ENCODE measurements around the gene STATH. TPM values are rescaled to one million over a fixed set of nuclear protein-coding genes. Genes with fewer than 3 reads are reported as not detected.

The STATH gene
- total and polyA plus RNA-seq, 2 experiments from 2014 or later, result not detected

GRCh38 chr4:69991016-69991415 lies 4.8 kb upstream of the STATH start:
- WGBS, 2 experiments (ENCODE audit: low coverage in 1 of 2, low lambda C conversion rate in 2 of 2, missing lambda C conversion rate in 2 of 2), result 68% methylated on average over 4 of the region's 4 CpGs
- no peaks in the 10 kb centered on the region for H3K9me3 ChIP-seq (ENCODE audit: low read depth)
- in situ Hi-C loops (cut with MboI), result no loop called here

GRCh38 chr4:69994782-69995181 lies 984 bp upstream of the STATH start:
- in situ Hi-C loops (cut with MboI), result no loop called here
- 50 to 57% methylated on average over 5 of the region's 5 CpGs for WGBS, 2 experiments (ENCODE audit: low coverage in 1 of 2, low lambda C conversion rate in 2 of 2, missing lambda C conversion rate in 2 of 2)
- no peak overlapping the region for H2AFZ ChIP-seq
- no peaks in the 10 kb centered on the region for H3K79me2 ChIP-seq (ENCODE audit: insufficient read depth)
- peaks cover 8% of the 10 kb centered on the region; the same call in 1 of the 2 replicates for H3K4me1 ChIP-seq (ENCODE audit: insufficient read depth)
- TF ChIP-seq EZH2 (IDR thresholded peaks at IDR 0.05; ENCODE audit: insufficient read depth, poor library complexity, severe bottlenecking) (no peak), EZH2phosphoT487 (IDR thresholded peaks at IDR 0.05; ENCODE audit: insufficient read depth, low read depth) (no peak)
- H3K9me2 ChIP-seq (ENCODE audit: insufficient read depth), result no peaks in the 10 kb centered on the region
- H3K27ac ChIP-seq, result no peak overlapping the region
- H3K4me2 ChIP-seq (ENCODE audit: unreplicated experiment), result no peak overlapping the region
- H3K9ac ChIP-seq, result no peak overlapping the region
- no peak overlapping the region for H3K4me3 ChIP-seq
- no peaks in the 10 kb centered on the region for H3K36me3 ChIP-seq (ENCODE audit: low read depth)
- no peaks in the 10 kb centered on the region for H3F3A ChIP-seq (ENCODE audit: insufficient read depth)
- H4K20me1 ChIP-seq (ENCODE audit: insufficient read depth), result no peaks in the 10 kb centered on the region
- H3K27me3 ChIP-seq (replicated peaks; ENCODE audit: insufficient read depth), result no peaks in the 10 kb centered on the region
- no peaks in the 10 kb centered on the region for H3K9me3 ChIP-seq (ENCODE audit: low read depth)
- no peak for DNase-seq

More at GRCh38 chr4:69991016-69991415, 4.8 kb upstream of the STATH start:
- Histone ChIP-seq H3K27ac (no peak overlapping the region), H3K9ac (no peak overlapping the region), H3K36me3 (ENCODE audit: low read depth) (no peaks in the 10 kb centered on the region), H3K4me1 (ENCODE audit: insufficient read depth) (no peaks in the 10 kb centered on the region), H3K9me2 (ENCODE audit: insufficient read depth) (no peaks in the 10 kb centered on the region), H4K20me1 (ENCODE audit: insufficient read depth) (no peaks in the 10 kb centered on the region), H3K4me3 (no peak overlapping the region), H3K79me2 (ENCODE audit: insufficient read depth) (no peaks in the 10 kb centered on the region), H3K27me3 (replicated peaks; ENCODE audit: insufficient read depth) (no peaks in the 10 kb centered on the region), H3K4me2 (ENCODE audit: unreplicated experiment) (no peak overlapping the region), H3F3A (ENCODE audit: insufficient read depth) (no peaks in the 10 kb centered on the region), H2AFZ (no peak overlapping the region)
- no peak for DNase-seq
- TF ChIP-seq EZH2 (IDR thresholded peaks at IDR 0.05; ENCODE audit: insufficient read depth, poor library complexity, severe bottlenecking), result no peak
- TF ChIP-seq EZH2phosphoT487 (IDR thresholded peaks at IDR 0.05; ENCODE audit: insufficient read depth, low read depth), result no peak

- Histone ChIP-seq H3K79me2 (ENCODE audit: insufficient read depth) (no peaks in the 10 kb centered on the region), H3K9ac (no peak overlapping the region), H2AFZ (0 out of 2 replicates have a peak overlapping the region, but pooled peaks have one; percentile 3), H3K4me2 (ENCODE audit: unreplicated experiment) (peak overlapping the region; percentile 23), H3K4me3 (no peak overlapping the region), H3K36me3 (ENCODE audit: low read depth) (no peaks in the 10 kb centered on the region), H4K20me1 (ENCODE audit: insufficient read depth) (no peaks in the 10 kb centered on the region), H3K9me2 (ENCODE audit: insufficient read depth) (no peaks in the 10 kb centered on the region), H3K9me3 (ENCODE audit: low read depth) (no peaks in the 10 kb centered on the region), H3K27ac (no peak overlapping the region), H3K4me1 (ENCODE audit: insufficient read depth) (peaks cover 8% of the 10 kb centered on the region; the same call in 1 of the 2 replicates), H3F3A (ENCODE audit: insufficient read depth) (no peaks in the 10 kb centered on the region), H3K27me3 (replicated peaks; ENCODE audit: insufficient read depth) (no peaks in the 10 kb centered on the region)
- in situ Hi-C loops (cut with MboI), result no loop called here
- no peak for TF ChIP-seq EZH2phosphoT487 (IDR thresholded peaks at IDR 0.05; ENCODE audit: insufficient read depth, low read depth)
- TF ChIP-seq EZH2 (IDR thresholded peaks at IDR 0.05; ENCODE audit: insufficient read depth, poor library complexity, severe bottlenecking), result no peak
- peak; percentile 45 for DNase-seq
- 2 to 6% methylated on average over 3 of the region's 3 CpGs for WGBS, 2 experiments (ENCODE audit: low coverage in 1 of 2, low lambda C conversion rate in 2 of 2, missing lambda C conversion rate in 2 of 2)
These were observed 3.7 kb downstream of the STATH start for GRCh38 chr4:69999420-69999819.

GRCh38 chr4:70000711-70001110 lies 4.9 kb downstream of the STATH start:
- Histone ChIP-seq H3K9me2 (ENCODE audit: insufficient read depth) (no peaks in the 10 kb centered on the region), H3K79me2 (ENCODE audit: insufficient read depth) (no peaks in the 10 kb centered on the region), H3K27me3 (replicated peaks; ENCODE audit: insufficient read depth) (no peaks in the 10 kb centered on the region), H4K20me1 (ENCODE audit: insufficient read depth) (no peaks in the 10 kb centered on the region), H3K9me3 (ENCODE audit: low read depth) (no peaks in the 10 kb centered on the region), H3K9ac (no peak overlapping the region), H2AFZ (no peak overlapping the region), H3K4me2 (ENCODE audit: unreplicated experiment) (no peak overlapping the region), H3K4me1 (ENCODE audit: insufficient read depth) (peaks cover 8% of the 10 kb centered on the region; the same call in 1 of the 2 replicates), H3F3A (ENCODE audit: insufficient read depth) (no peaks in the 10 kb centered on the region), H3K4me3 (no peak overlapping the region), H3K27ac (no peak overlapping the region), H3K36me3 (ENCODE audit: low read depth) (no peaks in the 10 kb centered on the region)
- in situ Hi-C loops (cut with MboI), result no loop called here
- 75 to 76% methylated on average over 1 of the region's 1 CpG for WGBS, 2 experiments (ENCODE audit: low coverage in 1 of 2, low lambda C conversion rate in 2 of 2, missing lambda C conversion rate in 2 of 2)
- DNase-seq, result no peak
- TF ChIP-seq EZH2 (IDR thresholded peaks at IDR 0.05; ENCODE audit: insufficient read depth, poor library complexity, severe bottlenecking), result no peak
- TF ChIP-seq EZH2phosphoT487 (IDR thresholded peaks at IDR 0.05; ENCODE audit: insufficient read depth, low read depth), result no peak

- Histone ChIP-seq H3K36me3 (ENCODE audit: low read depth) (no peaks in the 10 kb centered on the region), H3K4me1 (ENCODE audit: insufficient read depth) (peaks cover 8% of the 10 kb centered on the region; the same call in 1 of the 2 replicates), H3K27me3 (replicated peaks; ENCODE audit: insufficient read depth) (no peaks in the 10 kb centered on the region), H3K4me2 (ENCODE audit: unreplicated experiment) (no peak overlapping the region), H3F3A (ENCODE audit: insufficient read depth) (no peaks in the 10 kb centered on the region), H3K79me2 (ENCODE audit: insufficient read depth) (no peaks in the 10 kb centered on the region), H3K4me3 (no peak overlapping the region), H3K9me3 (ENCODE audit: low read depth) (no peaks in the 10 kb centered on the region), H3K9me2 (ENCODE audit: insufficient read depth) (no peaks in the 10 kb centered on the region), H3K9ac (no peak overlapping the region), H2AFZ (no peak overlapping the region), H3K27ac (no peak overlapping the region), H4K20me1 (ENCODE audit: insufficient read depth) (no peaks in the 10 kb centered on the region)
- TF ChIP-seq EZH2phosphoT487 (IDR thresholded peaks at IDR 0.05; ENCODE audit: insufficient read depth, low read depth) (no peak), EZH2 (IDR thresholded peaks at IDR 0.05; ENCODE audit: insufficient read depth, poor library complexity, severe bottlenecking) (no peak)
- in situ Hi-C loops (cut with MboI), result no loop called here
- DNase-seq, result no peak
These were observed 6.7 kb downstream of the STATH start for GRCh38 chr4:70002507-70002906.
